ENCODE measurements around the gene MEOX1.
A peak's percentile ranks its signal among the peaks of the same experiment; 100 is the strongest.

The MEOX1 gene

GRCh38 chr17:43679401-43679800, 17.7 kb upstream of the MEOX1 start:
- DNase-seq = no peak

GRCh38 chr17:43676471-43676870, 14.7 kb upstream of the MEOX1 start:
- DNase-seq = no peak

- DNase-seq = no peak
Observed at GRCh38 chr17:43674394-43674793, 12.7 kb upstream of the MEOX1 start.

- peak; percentile 90 for DNase-seq
Observed at GRCh38 chr17:43673516-43674323, 12.0 kb upstream of the MEOX1 start.

GRCh38 chr17:43671755-43672519, 10.2 kb upstream of the MEOX1 start:
- no peak for DNase-seq

GRCh38 chr17:43671031-43671692, 9.4 kb upstream of the MEOX1 start:
- DNase-seq = no peak

GRCh38 chr17:43670645-43671030, 8.9 kb upstream of the MEOX1 start:
- no peak for DNase-seq

GRCh38 chr17:43669971-43670644, 8.4 kb upstream of the MEOX1 start:
- no peak for DNase-seq

- DNase-seq = no peak
Observed at GRCh38 chr17:43667947-43668348, 6.2 kb upstream of the MEOX1 start.

GRCh38 chr17:43667506-43667905, 5.8 kb upstream of the MEOX1 start:
- DNase-seq = no peak

GRCh38 chr17:43665937-43666236, 4.2 kb upstream of the MEOX1 start:
- DNase-seq = no peak

GRCh38 chr17:43665084-43665936, 3.6 kb upstream of the MEOX1 start:
- DNase-seq = no peak

- no peak for DNase-seq
Observed at GRCh38 chr17:43664096-43664495, 2.4 kb upstream of the MEOX1 start.

GRCh38 chr17:43663383-43663782, 1.7 kb upstream of the MEOX1 start:
- no peak for DNase-seq

- no peak for DNase-seq
Observed at GRCh38 chr17:43662413-43663141, 855 bp upstream of the MEOX1 start.

GRCh38 chr17:43660816-43661493, 767 bp downstream of the MEOX1 start:
- peak; percentile 63 for DNase-seq

- no peak for DNase-seq
Observed at GRCh38 chr17:43659823-43660617, 1.7 kb downstream of the MEOX1 start.

- DNase-seq = no peak
Observed at GRCh38 chr17:43658900-43659299, 2.8 kb downstream of the MEOX1 start.

GRCh38 chr17:43655693-43656255, 5.9 kb downstream of the MEOX1 start:
- DNase-seq = no peak

- DNase-seq = no peak
Observed at GRCh38 chr17:43652124-43652480, 9.6 kb downstream of the MEOX1 start.
